ENCODE results near the gene EPB41L4B.

EPB41L4B gene

DNA sequence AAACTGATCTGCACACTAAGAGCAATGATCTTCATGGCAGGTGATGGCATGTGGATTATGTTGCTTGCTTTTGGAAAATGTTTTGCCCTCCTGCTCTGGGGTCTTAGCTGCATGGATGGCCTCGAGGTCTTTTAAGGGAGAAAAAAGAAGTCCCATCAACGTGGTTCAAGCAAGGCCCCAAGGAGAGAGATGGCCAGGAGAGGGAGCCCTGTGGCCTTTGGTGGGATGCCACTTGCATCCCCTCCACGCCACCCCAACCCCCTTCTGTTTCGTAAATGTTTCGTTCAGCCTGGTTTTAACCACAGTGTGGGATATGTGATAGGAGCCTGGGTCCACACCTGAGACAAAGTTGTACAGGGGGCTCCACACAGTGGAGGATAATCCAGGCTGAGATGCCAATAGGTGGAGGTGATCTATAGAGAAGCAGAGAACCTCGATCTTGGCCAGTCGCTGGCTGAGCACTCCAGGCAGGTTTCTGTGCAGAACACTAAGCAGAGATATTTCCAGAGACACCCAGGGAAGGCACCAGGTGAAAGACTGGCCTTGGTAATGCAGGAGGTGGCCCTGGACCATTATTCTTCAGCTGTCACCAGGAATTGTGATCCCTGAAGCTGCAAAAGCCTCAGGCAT, 128.0 kb downstream of the EPB41L4B start:
- DNase-seq = no peak

DNA sequence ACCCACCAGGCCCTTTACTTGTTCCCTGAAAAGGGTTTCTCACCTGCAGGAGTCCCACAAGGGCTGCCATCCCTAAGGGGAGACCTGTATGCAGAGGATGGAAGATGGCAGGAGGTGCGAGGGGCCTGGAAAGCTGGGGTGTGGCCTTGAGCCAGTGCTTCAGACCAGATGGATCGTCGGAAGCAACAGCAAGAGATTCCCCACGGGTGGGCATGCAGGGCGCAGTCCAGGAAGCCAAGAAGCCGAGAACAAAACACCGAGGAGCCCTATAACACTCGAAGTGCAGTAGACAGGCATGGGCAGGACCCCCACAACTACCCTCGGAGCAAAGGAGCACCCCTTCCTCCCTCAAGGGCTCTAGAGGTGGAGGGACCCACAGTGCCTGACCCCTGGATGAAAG, 129.1 kb downstream of the EPB41L4B start:
- no peak for DNase-seq

DNA sequence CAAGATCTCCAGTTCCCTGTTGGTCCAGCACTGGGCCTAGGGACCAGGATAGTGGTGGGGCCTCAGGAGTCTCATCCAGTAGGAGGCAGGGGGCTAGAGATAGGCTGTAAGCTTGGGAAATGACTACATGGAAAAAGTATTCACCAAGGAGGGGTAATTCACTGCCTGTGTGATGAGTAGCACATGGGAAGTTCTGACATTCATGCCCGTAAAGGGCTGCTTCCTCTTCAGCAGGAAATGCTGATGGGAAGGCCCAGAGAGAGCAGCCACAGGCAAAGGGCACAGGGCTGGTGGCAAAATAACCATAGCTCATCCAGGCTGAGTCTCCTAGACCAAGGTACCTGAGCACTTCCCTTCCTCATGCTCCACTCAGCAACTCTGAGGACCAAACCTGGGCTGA, 130.7 kb downstream of the EPB41L4B start:
- DNase-seq = no peak

DNA sequence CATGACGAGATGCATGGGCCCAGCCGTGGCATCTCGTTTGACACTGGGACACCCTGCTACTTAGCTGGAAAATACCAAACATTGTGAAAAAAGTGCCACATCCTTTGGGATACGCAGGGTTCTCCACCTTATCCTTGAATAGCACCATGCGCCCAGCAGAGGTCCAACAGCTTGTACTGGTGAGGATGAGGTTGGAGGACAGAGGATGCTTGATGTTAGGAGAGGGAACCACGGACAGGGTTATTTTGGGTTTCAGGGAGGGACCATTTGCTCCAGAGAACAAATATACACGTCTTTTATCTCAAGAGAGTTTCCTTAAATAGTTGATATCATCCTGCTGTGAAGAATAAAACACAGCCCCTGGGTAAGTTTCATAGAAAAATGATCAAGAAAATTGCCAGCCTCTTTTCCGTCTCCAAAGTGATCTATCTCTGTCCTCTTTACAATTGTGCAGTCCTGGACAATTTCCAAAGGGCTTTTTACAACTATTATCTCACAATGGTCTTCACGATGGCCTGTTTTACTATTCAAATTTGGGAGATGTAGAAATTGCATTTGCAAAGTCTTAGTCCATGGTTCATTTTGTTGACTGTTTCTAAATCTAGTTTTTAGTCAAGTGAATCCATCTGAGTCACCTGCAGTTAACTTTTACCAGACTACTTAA, 133.9 kb downstream of the EPB41L4B start:
- no peak for DNase-seq

DNA sequence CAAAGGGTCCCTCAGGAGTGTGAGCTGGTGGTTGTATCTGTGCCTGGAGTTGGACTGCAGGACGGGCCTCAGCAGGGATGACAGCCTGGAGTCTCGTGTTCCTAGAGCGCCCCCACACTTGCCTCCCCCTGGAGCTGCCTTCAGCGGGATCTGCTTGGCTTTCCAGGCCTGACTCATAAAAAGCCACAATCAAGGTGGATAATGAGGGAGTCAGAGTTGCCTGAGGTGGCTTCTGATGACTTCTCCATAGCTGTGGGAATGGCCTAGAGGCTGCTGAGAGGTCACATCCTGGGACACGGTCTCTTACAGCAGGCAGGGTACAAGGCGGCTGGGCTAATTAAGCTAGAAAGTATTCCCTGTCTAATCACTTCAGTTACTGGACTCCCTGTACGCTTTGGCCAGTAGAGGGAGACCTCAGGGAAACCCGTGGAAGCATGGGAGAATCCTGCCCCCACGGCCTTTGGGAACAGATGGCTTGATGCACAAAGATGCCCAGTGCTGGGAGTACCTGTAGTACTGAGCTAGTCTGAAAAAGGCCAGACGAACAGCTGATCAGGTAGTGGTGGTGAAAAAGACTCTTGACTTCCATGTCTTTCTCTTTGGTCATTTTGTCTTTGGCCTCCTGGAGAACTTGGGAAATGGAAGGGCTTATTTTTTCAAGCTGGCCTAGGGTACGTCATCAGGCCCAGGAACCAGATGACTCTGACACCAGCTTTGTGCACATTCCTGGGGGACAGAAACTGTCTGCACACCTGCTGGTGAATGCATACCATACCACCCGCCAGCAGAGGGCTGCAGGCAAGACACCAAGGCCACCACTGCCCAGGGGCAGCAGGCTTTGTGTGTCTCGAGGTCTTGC, 137.7 kb downstream of the EPB41L4B start:
- DNase-seq = no peak

DNA sequence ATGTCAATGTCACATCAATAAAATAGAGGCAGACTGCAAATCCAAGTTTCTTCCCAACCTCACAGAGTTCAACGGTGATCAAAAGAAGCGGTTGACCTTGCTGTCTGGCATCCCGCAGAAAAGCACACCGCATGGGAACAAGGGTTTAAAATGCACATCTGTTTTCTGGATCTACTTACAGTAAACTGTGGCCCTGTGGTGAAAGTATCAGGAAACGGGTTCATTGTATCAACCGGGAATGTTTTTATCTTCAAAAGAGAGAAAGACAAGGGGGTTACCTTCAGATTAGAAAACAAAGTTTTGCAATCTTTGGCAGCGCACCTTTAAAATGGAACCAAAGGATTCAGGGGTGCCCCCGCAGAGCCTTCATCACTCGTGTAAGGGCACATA, 138.3 kb downstream of the EPB41L4B start:
- DNase-seq = no peak

DNA sequence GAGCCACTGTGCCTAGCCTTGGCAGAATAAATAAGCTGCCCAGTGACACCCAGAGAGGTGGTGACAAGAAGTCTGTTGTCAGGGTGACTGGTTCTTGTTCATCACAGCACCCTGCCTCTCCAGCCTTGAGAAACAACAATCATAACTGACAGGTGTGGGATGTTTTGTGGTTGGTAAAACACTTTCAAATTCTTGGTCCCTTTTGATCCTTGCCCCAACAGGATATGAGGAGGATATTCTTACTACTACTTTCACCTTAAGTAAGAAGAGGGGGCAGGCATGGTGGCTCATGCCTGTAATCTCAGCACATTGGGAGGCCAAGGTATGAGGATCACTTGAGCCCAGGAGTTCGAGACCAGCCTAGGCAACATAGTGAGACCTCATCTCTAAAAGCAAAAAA, 139.6 kb downstream of the EPB41L4B start:
- DNase-seq = no peak

DNA sequence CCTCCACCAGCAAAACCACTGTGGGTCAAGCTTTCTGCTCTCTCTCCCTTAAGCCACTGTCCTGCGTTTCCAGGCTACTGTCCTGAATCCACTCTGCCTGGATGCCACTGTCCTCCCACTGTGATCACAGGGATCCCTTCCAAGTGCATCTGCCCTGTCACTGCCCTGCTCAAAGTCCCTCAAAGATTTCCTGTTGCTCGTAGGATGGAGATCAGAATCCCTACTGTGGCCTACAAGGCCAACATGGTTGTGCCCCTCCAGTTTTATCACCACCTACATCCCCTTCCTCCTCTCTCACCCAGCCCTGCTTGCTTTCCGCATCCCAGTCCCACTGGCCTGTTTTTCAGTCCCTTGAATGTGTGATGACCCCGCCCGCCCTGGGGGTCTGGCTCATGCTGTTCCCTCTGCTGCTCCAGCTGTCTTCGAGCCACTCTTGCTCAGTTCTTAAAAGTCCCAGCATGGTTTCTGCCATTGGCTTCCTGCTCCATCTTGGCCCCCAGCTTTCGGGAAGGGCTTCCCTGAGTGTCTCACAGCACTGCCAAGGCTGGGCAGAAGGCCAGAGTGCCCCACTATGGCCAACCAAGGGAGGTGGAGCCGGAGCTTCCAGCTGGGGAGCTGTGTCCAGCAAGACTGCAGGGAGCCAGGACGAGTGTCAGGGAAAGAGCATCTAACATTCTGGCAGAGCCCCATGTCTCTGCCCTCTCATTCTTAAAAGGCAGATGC, 140.9 kb downstream of the EPB41L4B start:
- DNase-seq = no peak

DNA sequence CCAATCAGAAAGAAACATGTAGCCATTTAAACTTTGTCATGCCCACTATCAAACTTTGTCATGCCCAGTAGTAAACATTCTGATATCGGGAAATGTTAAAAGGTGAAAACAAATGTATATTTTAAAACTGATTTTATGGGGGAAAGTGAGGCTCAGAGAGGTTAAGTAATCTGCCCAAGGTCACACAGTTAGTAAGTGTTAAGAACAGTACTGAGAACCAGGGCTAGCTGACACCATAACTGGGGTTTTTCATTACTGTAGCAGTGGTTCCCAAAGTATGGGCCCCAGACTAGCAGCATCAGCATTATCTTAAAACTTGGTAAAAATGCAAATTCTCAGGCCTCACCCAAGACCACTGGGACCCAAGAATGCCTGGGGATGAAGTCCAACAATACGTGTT, 143.9 kb downstream of the EPB41L4B start:
- DNase-seq = no peak

DNA sequence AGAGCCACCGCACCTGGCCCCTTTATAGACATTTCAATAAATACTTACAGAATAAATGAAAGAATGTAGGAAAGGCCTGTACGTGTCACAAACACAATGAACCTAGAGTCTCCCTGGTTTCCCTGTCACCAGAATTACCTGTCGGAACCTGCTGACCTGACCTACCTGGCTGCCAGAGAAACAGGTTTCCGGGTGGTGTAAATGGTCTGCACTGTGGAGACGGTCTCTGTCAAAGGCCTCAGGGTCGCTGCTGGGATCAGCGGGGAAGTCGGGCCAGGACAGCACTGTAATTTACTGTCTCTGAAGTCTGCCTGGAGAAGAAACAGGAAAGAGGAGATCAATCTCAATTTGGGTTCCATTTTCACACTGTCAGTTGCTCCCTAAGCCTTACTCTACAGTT, 144.5 kb downstream of the EPB41L4B start:
- no peak for DNase-seq

DNA sequence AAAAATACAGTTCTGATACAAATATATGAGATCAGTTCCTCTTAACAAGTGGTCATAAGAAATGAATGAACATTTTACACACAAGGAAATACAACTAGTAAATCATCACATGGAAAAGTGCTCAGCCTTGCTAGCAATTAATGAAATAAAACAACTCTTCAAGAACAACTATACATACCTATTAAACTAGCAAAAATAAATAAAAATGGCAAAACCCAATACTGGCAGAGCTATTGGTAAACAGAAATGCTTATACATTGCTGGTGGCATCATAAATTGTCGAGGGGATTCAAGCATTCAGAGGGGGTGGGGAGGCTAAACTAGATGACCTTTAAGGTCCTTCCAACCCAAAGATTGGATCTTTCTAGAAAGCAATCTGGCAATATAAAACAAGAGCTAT, 147.9 kb downstream of the EPB41L4B start:
- no peak for DNase-seq

DNA sequence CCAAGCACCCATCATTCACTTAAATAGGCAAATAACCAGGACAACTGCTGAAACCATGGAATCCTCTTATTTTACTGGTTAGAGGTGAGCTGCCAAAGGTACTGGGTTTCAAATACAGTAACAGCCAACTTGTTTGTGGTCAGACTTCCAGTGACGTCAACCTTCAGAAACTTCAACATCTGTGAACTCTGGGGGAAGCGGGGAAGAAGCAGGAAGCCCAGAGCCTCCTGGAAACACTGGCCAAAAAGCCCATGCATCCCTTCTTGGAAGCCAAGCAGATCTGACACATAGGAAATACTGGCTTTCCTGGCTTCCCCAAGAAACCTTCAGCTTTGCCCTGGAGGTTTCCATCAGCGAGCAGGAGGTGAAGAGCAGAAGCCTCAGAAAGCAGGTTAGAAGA, 148.9 kb downstream of the EPB41L4B start:
- no peak for DNase-seq

DNA sequence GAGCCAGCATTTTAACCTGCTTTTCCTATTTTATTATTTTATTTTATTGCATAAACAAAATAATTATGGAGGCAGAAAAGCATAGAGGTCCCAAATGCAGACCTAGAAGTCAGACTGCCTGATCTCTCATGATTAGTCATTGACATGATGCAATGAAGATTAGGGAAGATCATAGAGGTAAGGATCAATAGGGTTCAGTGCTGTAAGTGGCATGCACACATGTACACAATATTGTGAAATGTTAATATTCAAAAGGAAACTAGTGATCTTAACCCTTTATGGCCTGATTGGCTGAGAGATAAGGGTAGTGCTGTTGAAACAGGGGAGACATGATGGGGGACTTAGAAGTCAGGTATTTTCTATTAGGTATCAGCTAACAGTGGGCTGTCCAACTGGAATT, 152.7 kb downstream of the EPB41L4B start:
- no peak for DNase-seq

DNA sequence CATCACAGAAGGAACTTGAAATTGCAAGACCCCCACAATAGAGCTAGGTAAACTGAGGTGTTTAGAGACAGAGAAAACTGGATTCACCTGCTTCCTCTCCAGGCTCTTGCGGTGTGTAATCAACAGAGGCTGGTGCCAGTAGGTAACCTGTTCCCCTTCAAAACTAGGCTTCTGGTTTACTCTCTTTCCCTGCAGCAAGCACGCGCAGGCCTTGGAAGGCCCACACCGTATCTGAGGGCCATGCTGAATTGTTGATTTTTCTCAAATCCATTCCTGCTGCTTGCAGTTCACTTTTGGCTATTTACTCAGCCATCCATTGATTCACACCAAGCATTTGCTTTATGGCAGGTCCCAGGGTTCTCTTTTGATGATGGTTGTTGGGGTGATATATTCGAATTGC, 153.1 kb downstream of the EPB41L4B start:
- no peak for DNase-seq

DNA sequence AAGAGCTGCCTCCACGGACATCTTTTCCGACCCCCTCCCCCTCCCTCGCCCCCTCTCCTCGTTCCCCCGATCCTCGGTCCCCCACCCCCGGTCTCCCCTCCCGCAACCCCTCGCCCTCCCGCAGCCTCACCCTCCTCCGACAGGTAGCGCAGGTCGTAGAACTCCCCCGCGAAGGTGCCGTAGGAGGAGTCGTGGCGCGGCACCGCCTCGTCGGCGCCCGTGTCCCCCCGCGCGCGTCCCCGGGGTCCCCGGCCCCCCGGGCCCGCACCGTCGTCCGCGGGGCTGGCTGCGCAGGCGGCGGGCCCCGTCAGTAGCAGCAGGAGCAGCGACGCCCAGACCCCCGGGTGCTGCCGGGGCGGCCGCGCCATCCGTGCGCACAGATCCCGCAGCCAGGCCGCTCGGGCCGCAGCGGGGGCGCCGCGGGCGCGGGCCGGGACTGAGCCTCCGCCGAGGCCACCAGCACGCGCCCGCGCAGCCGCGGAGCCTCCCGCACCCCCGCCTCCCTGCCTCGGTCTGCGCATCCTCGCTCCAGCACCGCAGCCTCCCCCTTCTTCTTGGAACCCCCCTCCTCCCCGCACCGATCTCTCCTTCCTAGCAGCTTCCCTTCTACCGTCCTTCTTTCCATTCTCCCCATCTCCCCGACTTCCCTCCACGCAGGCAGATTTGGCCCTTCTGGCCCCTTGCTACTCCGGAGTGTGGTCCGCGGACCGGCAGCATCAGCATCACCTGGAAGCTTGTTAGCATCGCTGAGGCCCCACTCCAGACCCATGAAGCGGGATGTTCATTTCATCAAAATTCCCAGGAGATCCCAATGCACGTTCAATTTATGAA, 153.9 kb downstream of the EPB41L4B start, which contains the start of gene FRRS1L:
TSS of gene FRRS1L (minus strand) at position 479 of the 831 bp plus-strand sequence. CDS start at position 368, 111 bp downstream.
- no peak for DNase-seq

DNA sequence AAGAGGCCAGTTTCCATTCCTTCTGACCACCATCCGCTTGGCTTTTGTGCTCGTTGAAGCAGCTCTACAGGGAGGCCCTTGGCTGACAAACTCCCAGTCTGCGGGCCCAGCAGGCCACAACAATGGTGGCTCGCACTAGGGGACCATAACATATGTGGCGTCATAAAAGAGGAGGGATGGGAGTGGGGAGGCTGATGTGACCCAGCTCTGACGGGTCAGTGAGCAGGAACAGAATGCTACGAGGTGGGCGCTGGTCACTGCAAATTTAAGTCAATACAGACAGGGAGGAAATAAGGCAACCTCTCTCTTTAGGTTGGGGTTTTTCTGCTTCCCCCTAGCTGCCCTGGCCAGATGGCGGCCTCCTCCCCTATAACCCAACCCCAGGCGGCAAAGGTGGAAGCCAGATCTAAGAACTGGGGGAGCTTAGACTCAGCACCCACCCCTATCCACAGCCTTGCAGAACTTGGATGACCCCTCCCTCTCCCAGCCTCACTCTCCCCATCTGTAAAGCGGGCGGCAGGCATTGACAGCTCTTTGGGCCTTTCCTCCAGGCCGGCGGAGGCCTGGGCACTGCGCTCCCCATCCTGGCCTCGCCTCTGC, 154.6 kb downstream of the EPB41L4B start:
- no peak for DNase-seq

DNA sequence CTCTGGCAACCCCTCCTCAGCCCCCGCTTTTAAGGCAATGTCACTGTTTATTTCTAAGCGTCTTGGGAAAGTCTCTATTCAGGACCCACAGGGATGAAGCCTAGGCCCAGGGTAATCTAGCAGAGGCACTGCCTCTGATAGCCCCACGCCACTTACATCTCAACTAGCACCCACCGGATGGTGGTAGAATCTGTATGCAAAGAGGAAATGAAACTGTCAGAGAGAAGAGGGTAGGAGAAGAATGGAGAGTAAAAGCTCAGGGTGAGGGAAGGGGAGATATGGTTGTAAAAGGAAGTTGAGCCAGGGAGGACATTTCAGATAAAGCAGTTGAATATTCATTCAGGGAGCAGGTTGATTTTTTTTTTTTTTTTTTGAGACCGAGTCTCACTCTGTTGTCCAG, 156.8 kb downstream of the EPB41L4B start:
- DNase-seq = no peak

DNA sequence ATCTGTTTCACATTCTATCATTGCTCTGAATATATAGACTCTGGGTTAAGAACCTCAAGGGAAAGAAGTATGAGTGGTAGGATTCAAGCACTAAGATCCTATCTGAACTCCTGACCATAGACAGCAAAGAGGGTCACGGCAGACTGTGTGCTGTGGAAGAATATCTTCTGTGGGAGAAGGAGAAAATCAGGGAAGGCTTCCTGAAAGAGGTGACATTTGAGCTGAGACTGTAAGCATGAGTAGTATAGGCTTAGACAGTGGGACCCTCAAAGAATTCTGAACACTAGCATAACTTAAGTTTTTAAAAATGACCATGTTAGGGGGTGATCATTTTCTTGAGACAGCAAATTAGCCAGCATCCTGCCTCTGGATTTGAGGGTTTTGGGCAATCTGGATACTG, 157.7 kb downstream of the EPB41L4B start:
- no peak for DNase-seq

DNA sequence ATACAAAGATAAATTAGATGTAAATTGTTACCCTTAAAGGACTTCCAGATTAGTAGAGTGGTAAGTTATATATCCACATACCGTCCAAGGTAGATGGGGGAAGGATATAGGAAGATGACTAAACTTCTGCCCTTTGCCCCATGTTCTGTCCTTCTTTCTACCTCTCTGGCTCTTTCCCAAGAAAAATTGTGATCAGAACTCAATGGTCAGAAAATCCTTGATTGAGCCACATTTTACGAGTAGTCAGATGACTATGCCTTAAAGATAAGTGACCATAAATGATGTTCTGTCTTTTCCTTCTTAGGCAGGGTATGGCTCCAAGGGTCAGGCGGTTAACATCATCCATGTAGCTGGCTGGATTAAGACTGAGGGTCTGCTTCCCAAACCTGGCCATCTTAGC, 158.2 kb downstream of the EPB41L4B start:
- DNase-seq = no peak

DNA sequence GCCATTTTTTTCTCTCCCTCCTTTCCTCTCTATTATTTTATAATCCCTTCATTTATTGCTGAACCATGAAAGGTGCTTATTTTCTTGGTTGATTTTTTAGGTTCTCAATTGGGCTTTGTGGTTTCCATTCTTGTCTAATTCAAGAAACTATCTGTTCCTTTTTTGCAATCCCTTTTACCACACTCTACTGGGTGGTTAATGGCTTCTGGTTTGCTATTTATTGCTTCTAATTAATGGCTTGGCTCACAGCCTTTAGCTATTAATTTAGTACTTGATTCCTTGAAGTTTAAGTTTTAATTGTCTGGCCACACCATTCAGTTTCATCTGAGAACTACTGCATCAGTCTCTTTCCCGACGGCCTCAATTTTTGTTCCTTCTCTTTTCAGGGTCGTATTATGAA, 159.4 kb downstream of the EPB41L4B start:
- DNase-seq = no peak

DNA sequence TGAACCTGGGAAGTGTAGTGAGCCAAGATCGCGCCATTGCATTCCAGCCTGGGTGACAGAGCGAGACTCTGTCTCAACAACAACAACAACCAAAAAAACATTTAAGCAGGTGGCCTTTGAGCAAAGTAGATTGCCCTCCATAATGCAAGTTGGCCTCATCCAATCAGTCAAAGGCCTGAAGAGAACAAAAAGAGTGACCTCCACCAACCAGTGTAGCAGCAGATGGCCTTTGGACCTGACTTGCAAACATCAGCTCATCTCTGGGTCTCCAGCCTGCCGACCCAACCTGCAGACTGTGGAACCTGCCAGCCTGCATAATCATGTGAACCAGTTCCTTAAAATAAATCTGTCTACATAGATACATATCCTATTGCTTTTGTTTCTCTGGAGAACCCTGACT, 161.3 kb downstream of the EPB41L4B start:
- no peak for DNase-seq

DNA sequence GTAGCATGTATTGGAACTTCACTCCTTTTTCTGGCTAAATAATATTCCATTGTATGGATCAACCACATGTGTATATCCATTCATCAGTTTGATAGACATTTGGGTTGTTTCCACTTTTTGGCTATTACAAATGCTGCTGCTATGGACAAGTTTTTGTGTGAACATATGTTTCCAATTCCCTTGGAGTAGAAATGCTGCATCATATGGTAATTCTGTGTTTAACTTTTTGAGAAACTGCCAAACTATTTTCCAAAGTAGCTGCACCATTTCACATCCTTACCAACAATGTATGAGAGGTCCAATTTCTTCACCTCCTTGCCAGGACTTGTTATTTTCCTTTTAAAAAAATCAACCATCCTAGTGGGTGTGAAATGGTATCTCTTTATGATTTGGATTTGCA, 162.2 kb downstream of the EPB41L4B start:
- DNase-seq = no peak
